ENCODE data around the gene MSTN. TPM values are rescaled to one million over a fixed set of nuclear protein-coding genes. Genes with fewer than 3 reads are reported as not detected.
"Not testable (repeated sequence)": the region's sequence is repeated elsewhere in the genome, so short reads cannot be mapped to it uniquely, and the experiment has no call there.

The MSTN gene
- total and polyA plus RNA-seq, 2 experiments from 2014 or later = 0.21 TPM; not detected in 1

DNA sequence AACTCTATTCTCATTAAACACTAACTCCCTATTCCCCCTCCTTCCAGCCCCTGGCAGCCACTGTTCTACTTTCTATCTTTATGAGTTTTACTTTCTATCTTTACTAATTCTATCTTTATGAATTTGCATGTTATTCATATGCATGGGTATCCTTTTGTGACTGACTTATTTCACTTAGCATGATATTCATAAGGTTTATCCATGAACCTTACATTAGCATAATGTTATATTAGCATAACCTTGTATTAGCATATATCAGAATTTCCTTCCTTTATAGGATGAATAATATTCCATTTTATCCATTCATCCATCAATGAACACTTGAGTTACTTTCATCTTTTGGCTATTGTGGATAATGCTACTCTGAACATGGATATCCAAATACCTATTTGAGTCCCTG, 41.8 kb downstream of the MSTN start (continued):
- TF ChIP-seq, protein P1, sequence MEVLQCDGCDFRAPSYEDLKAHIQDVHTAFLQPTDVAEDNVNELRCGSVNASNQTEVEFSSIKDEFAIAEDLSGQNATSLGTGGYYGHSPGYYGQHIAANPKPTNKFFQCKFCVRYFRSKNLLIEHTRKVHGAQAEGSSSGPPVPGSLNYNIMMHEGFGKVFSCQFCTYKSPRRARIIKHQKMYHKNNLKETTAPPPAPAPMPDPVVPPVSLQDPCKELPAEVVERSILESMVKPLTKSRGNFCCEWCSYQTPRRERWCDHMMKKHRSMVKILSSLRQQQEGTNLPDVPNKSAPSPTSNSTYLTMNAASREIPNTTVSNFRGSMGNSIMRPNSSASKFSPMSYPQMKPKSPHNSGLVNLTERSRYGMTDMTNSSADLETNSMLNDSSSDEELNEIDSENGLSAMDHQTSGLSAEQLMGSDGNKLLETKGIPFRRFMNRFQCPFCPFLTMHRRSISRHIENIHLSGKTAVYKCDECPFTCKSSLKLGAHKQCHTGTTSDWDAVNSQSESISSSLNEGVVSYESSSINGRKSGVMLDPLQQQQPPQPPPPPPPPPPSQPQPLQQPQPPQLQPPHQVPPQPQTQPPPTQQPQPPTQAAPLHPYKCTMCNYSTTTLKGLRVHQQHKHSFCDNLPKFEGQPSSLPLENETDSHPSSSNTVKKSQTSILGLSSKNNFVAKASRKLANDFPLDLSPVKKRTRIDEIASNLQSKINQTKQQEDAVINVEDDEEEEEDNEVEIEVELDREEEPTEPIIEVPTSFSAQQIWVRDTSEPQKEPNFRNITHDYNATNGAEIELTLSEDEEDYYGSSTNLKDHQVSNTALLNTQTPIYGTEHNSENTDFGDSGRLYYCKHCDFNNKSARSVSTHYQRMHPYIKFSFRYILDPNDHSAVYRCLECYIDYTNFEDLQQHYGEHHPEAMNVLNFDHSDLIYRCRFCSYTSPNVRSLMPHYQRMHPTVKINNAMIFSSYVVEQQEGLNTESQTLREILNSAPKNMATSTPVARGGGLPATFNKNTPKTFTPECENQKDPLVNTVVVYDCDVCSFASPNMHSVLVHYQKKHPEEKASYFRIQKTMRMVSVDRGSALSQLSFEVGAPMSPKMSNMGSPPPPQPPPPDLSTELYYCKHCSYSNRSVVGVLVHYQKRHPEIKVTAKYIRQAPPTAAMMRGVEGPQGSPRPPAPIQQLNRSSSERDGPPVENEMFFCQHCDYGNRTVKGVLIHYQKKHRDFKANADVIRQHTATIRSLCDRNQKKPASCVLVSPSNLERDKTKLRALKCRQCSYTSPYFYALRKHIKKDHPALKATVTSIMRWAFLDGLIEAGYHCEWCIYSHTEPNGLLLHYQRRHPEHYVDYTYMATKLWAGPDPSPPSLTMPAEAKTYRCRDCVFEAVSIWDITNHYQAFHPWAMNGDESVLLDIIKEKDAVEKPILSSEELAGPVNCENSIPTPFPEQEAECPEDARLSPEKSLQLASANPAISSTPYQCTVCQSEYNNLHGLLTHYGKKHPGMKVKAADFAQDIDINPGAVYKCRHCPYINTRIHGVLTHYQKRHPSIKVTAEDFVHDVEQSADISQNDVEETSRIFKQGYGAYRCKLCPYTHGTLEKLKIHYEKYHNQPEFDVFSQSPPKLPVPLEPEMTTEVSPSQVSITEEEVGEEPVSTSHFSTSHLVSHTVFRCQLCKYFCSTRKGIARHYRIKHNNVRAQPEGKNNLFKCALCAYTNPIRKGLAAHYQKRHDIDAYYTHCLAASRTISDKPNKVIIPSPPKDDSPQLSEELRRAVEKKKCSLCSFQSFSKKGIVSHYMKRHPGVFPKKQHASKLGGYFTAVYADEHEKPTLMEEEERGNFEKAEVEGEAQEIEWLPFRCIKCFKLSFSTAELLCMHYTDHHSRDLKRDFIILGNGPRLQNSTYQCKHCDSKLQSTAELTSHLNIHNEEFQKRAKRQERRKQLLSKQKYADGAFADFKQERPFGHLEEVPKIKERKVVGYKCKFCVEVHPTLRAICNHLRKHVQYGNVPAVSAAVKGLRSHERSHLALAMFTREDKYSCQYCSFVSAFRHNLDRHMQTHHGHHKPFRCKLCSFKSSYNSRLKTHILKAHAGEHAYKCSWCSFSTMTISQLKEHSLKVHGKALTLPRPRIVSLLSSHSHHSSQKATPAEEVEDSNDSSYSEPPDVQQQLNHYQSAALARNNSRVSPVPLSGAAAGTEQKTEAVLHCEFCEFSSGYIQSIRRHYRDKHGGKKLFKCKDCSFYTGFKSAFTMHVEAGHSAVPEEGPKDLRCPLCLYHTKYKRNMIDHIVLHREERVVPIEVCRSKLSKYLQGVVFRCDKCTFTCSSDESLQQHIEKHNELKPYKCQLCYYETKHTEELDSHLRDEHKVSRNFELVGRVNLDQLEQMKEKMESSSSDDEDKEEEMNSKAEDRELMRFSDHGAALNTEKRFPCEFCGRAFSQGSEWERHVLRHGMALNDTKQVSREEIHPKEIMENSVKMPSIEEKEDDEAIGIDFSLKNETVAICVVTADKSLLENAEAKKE (CRISPR knock-in tag; IDR thresholded peaks at IDR 0.05) = no peak

DNA sequence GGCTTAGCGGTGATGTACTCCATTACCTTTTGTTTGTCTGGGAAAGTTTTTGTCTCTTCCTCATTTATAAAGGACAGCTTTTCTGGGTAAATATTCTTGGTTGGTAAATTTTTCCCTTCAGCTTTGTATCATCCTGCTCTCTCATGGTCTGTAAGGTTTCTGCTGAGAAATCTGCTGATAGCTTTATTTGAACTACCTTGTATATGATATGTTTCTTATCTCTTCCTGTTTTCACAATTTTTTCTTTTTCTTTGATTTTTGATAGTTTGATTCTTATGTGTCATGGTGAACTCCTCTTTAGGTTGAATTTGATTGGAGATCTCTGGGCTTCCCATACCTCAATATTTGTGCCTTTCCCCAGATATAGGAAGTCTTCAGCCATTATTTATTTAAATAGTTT, 44.7 kb downstream of the MSTN start:
- Histone ChIP-seq H2AFZ (no peak overlapping the region), H3F3A (replicated peaks; ENCODE audit: low read depth) (no peaks in the 10 kb centered on the region), H3K27me3 (ENCODE audit: insufficient read depth) (no peaks in the 10 kb centered on the region), H4K20me1 (replicated peaks; ENCODE audit: insufficient read depth) (no peaks in the 10 kb centered on the region), H3K9me2 (ENCODE audit: insufficient read depth) (no peaks in the 10 kb centered on the region), H3K36me3 (ENCODE audit: insufficient read depth) (no peaks in the 10 kb centered on the region), H3K4me2 (no peak overlapping the region), H3K79me2 (replicated peaks; ENCODE audit: insufficient read depth) (no peaks in the 10 kb centered on the region), H3K27ac (ENCODE audit: low read depth) (no peak overlapping the region), H3K4me3 (no peak overlapping the region), H3K4me1 (ENCODE audit: insufficient read depth) (no peaks in the 10 kb centered on the region)
- H3K4me3 Mint-ChIP-seq = no peak overlapping the region
- H3K9me3 Mint-ChIP-seq = peaks cover 50% of the 10 kb centered on the region
- H3K27me3 Mint-ChIP-seq (ENCODE audit: insufficient read depth, low read depth, poor library complexity) = no peaks in the 10 kb centered on the region
- H3K4me1 Mint-ChIP-seq = no peaks in the 10 kb centered on the region
- TF ChIP-seq CREB1 (CRISPR knock-in tag; IDR thresholded peaks at IDR 0.05; ENCODE audit: low read depth) = no peak
- ATAC-seq (no peak), DNase-seq (ENCODE audit: low spot score) (no peak)
- no peak overlapping the region for H3K27ac Mint-ChIP-seq
- H3K36me3 Mint-ChIP-seq (ENCODE audit: low read depth) = peaks cover 22% of the 10 kb centered on the region

DNA sequence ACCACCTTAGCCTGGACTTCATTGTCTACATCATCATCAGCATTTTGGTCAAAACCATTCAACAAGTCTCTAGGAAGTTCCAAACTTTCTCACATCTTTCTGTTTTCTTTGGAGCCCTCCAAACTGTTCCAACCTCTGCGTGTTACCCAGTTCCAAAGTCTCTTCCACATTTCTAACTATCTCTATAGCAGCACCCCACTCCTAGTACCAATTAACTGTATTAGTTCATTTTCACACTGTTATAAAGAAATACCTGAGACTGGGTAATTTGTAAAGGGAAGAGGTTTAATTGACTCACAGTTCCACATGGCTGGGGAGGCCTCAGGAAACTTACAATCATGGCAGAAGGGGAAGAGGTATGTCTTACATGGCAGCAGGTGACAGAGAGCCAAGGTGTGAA, 46.6 kb downstream of the MSTN start:
- not testable (repeated sequence) for H3F3A ChIP-seq (replicated peaks; ENCODE audit: low read depth); H3K27me3 ChIP-seq (ENCODE audit: insufficient read depth); H3K27ac ChIP-seq (ENCODE audit: low read depth); H4K20me1 ChIP-seq (replicated peaks; ENCODE audit: insufficient read depth); H3K4me2 ChIP-seq; H3K27me3 Mint-ChIP-seq (ENCODE audit: insufficient read depth, low read depth, poor library complexity); H3K4me3 ChIP-seq; H3K27ac Mint-ChIP-seq; H3K4me1 Mint-ChIP-seq; H3K36me3 ChIP-seq (ENCODE audit: insufficient read depth); H3K4me3 Mint-ChIP-seq; H3K4me1 ChIP-seq (ENCODE audit: insufficient read depth); H3K9me2 ChIP-seq (ENCODE audit: insufficient read depth); DNase-seq (ENCODE audit: low spot score); H3K79me2 ChIP-seq (replicated peaks; ENCODE audit: insufficient read depth); ATAC-seq; H2AFZ ChIP-seq
- peaks cover 53% of the 10 kb centered on the region for H3K9me3 Mint-ChIP-seq
- peaks cover 22% of the 10 kb centered on the region for H3K36me3 Mint-ChIP-seq (ENCODE audit: low read depth)

Data from GM23338 (cell line).